HG03520 (cell line): ENCODE results near the gene ADGRG6.

ENCODE experiments used
- ATAC-seq: cut with Tn5 transposase; IDR thresholded peaks from one replicate; pipeline ENCODE4 v1.9.1; 2021; ENCODE audit warnings: mild to moderate bottlenecking, moderate library complexity; ENCODE audit not compliant: unreplicated experiment

ADGRG6 gene

GRCh38 chr6:142320366-142320765, 18.6 kb downstream of the ADGRG6 start:
- ATAC-seq: no peak

GRCh38 chr6:142321451-142321850, 19.6 kb downstream of the ADGRG6 start:
- no peak for ATAC-seq

GRCh38 chr6:142322066-142322465, 20.3 kb downstream of the ADGRG6 start:
- no peak for ATAC-seq

- ATAC-seq: no peak
Measured at GRCh38 chr6:142322504-142323198, 20.8 kb downstream of the ADGRG6 start.

GRCh38 chr6:142323377-142323776, 21.6 kb downstream of the ADGRG6 start:
- no peak for ATAC-seq

- ATAC-seq: no peak
Measured at GRCh38 chr6:142324111-142324510, 22.3 kb downstream of the ADGRG6 start.

GRCh38 chr6:142325111-142325510, 23.3 kb downstream of the ADGRG6 start:
- ATAC-seq: no peak

GRCh38 chr6:142326540-142326939, 24.7 kb downstream of the ADGRG6 start:
- ATAC-seq: no peak

- no peak for ATAC-seq
Measured at GRCh38 chr6:142328070-142328469, 26.3 kb downstream of the ADGRG6 start.

GRCh38 chr6:142329486-142330113, 27.8 kb downstream of the ADGRG6 start:
- ATAC-seq: no peak

GRCh38 chr6:142331075-142331551, 29.3 kb downstream of the ADGRG6 start:
- no peak for ATAC-seq

GRCh38 chr6:142331601-142332000, 29.8 kb downstream of the ADGRG6 start:
- ATAC-seq: no peak

GRCh38 chr6:142332393-142333098, 30.7 kb downstream of the ADGRG6 start:
- no peak for ATAC-seq

GRCh38 chr6:142333431-142333830, 31.6 kb downstream of the ADGRG6 start:
- no peak for ATAC-seq

- no peak for ATAC-seq
Measured at GRCh38 chr6:142334294-142334693, 32.5 kb downstream of the ADGRG6 start.

GRCh38 chr6:142335415-142335814, 33.6 kb downstream of the ADGRG6 start:
- no peak for ATAC-seq

GRCh38 chr6:142336183-142336582, 34.4 kb downstream of the ADGRG6 start:
- no peak for ATAC-seq

- no peak for ATAC-seq
Measured at GRCh38 chr6:142336787-142337186, 35.0 kb downstream of the ADGRG6 start.

GRCh38 chr6:142339113-142339512, 37.3 kb downstream of the ADGRG6 start:
- no peak for ATAC-seq

GRCh38 chr6:142339968-142340658, 38.3 kb downstream of the ADGRG6 start:
- no peak for ATAC-seq

GRCh38 chr6:142341855-142342330, 40.1 kb downstream of the ADGRG6 start:
- ATAC-seq: no peak
